GM21390 (cell line): Measurements from ENCODE around the gene HCK.
"Not testable (repeated sequence)": the region's sequence is repeated elsewhere in the genome, so short reads cannot be mapped to it uniquely, and the experiment has no call there.

ENCODE experiments used
- ATAC-seq: cut with Tn5 transposase; IDR thresholded peaks from one replicate; pipeline ENCODE4 v1.9.1; 2021; ENCODE audit not compliant: unreplicated experiment

The HCK gene

DNA sequence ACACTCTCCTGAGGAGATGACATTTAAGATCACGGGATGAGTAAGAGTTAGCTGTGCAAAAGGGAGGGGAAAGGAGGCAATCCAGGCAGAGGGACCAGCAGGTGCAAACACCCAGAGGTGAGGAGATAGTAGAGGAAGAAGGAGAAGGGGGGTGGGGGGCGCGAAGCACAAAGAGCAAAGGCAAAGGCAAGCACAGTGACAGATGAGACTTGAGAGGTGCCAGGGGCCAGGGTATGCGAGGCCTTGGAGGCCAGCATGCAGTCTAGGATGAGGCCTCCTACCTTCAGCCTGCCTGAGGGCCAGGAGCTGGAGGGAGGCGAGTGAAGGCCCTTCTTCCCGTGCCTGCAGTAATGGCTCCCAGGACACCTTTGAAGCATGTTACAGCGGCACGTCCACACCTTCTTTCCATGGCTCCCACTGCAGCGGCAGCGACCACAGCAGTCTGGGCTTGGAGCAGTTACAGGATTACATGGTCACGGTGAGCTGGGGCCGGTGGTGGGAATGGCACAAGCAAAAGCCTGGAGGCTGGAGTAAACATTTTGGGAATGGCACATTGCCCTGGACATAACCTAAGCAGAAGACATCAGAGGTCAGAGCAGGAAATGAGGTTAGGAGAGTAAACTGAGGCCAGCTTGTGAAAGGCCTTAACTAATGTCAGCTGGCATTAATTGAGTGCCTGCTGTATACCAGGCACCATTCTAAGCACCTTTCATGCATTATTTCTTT lies 23.2 kb upstream of the HCK start:
- no peak for ATAC-seq

DNA sequence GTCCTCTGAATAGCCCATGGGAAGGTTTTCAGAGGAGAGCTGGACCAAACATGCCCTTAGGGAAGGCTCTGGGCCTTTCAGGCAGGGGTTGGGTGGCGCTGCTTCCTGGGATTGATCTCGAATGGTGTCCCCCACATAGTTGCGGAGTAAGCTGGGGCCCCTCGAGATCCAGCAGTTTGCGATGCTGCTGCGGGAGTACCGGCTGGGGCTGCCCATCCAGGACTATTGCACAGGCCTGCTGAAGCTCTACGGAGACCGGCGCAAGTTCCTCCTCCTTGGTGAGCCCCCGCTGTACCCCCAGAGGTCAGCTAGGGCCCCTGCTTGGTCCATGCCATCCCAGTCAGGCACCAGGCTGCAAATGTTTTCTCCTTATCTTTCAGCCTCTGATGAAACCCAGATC lies 22.5 kb upstream of the HCK start:
- no peak for ATAC-seq

DNA sequence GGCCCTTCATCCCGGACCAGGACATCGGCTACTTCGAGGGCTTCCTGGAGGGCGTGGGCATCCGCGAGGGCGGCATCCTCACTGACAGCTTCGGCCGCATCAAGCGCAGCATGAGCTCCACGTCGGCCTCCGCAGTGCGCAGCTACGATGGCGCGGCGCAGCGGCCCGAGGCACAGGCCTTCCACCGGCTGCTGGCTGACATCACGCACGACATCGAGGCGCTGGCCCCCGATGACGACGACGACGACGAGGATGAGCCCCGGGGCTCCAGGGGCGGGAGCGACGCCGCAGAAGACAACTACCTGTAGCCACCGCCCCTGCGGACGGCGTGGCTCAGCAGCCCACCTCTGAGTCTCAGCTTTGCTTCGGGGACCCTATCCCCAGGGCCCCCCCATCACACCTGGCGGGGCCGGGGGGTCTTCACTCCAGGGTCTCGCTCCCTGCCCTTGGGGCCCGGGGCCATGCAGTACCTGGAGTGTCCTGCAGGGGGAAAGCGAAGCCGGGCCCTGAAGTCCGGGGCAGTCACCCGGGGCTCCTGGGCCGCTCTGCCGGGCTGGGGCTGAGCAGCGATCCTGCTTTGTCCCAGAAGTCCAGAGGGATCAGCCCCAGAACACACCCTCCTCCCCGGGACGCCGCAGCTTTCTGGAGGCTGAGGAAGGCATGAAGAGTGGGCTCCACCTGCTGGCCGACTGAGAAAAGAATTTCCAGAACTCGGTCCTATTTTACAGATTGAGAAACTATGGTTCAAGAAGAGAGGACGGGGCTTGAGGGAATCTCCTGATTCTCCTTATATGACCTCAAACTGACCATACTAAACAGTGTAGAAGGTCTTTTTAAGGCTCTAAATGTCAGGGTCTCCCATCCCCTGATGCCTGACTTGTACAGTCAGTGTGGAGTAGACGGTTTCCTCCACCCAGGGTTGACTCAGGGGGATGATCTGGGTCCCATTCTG lies 20.8 kb upstream of the HCK start:
- ATAC-seq: no peak

DNA sequence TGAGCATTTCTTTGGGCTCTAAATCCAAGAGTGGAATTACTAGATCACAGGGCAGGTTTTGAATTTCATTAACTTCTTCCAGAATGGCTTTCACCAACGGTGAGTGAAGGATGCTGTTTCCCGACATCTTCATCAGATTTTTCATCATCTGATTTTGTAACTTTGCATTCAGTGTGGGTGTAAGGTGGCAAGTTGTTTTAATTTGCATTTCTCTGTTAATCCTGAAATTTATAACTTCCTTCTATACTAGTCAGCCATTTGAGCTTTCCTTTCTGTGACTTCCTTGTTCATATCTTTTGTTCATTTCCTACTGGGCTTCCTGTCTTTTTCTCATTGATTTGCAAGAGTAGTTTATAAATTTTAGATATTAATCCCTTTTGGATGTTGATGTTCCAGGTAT lies 18.7 kb upstream of the HCK start:
- ATAC-seq: no peak

DNA sequence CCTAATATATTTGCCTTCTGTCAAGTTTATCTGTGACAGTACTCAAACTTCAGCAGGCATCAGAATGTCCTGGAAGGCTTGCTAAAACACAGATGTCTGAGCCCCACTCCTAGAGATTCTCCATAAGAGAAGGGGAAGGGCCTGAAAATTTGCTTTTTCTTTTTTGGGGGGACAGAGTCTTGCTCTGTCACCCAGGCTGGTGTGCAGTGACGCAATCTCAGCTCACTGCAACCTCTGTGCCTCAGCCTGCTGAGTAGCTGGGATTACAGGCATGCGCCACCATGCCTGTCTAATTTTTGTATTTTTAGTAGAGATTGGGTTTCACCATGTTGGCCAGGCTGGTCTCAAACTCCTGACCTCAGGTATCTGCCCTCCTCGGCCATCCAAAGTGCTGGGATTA lies 18.3 kb upstream of the HCK start:
- ATAC-seq: not testable (repeated sequence)

DNA sequence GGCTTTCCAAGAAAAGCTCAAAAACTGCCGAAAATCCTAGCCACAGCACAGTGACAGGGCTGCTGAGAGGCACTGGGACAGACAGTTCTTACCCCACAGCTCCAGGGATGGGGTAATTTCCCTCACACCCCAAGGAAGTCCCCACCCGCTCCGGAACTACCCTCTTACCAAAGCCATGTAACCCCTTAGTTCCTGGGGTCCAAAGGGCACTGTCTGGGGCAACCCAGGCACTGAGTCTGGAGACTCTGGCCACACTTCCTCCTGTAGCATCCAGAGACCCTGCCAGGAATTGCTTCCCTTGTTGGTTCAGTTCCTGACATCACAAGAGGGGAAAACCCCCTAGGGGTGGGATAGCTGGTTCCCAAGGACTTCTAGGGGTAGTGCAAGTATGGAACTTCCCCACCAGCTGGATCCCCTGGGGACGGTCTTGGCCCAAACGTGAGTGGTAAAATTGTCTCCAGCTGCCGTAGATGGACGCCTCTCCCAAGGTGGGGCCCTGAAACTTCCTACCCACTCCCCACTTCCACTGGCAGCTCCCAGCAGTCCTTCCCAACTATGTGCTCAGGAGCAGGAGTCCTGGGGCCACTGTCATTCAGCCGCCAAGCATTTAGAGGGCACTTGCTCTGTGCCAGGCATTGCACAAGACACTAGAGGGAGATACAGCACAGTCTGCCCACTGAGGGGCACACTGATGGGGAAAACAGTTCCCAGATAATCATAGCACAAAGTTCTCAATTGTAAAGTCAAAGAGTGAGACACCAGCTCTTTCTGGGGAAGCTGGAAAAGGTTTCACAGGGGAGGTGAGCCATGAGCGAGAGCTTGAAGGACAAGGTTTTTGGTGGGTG lies 17.2 kb upstream of the HCK start:
- ATAC-seq: no peak

DNA sequence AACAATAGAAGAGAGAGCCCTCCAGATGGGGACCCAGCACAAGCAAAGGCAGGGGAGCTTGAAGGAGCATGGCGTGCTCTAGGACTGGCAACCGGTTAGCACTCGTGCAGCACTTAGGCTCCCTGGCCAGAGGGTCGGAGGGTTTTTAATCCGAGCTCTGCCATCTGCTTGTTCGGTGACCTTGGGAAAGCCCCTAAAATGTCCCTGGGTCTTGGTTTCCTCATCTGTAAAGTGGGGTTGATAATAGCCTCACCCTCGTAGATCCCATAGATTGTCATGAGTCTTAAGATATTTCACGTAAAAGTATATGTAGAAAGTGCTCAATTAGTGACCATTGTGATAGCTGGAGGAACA lies 16.6 kb upstream of the HCK start:
- ATAC-seq: no peak

DNA sequence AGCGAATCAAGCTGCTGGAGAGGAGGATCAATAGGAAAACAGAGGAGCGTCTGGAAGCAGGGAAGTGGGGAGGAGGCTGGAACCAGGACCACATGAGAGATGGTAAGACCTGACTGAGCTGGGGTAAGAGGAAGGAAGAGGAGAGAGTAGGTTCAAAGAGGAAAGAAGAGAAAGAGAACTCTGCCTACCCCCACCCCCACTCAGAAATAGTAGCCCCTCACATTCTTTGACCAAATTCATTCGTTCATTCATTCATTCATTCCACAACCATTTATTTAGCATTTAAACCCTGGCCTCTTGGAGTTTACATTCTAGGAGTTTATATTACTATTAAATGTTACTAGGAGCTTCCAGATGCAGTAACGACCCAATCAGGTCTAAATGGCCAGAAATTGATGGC lies 15.8 kb upstream of the HCK start:
- no peak for ATAC-seq

DNA sequence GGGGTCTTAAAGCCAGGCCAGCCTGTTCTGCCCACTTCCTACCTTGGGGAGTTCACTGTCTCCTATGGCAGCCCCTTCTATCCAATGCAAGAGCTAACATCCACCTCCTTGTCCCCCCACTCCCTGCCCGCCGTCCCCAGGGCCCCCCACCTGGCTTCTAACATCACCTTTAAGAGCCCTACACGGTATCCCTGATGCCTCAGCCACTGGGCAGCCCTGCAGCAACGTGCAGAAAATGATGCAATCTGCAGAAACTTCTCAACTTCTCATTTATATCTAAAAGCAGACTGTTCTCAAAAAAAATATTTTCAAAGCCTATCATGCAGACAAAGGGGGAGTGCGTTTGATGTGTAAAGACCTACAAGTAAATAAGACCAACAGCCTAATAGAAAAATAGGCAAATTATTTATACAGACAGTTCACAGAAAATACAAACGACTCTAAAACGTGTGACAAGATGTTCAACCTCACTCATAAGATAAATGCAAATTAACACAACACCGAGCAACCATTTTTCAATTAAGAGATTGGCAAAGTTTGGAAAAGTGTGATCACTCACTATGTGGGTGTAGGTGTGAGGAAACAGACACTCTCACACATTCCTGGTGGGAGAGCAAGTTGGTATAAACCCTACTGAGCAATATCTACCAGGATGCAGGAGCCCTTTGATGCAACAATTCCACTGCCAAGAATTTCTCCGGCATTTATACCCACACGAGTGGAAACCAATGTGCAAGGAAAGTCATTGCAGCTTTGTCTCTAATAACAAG lies 15.1 kb upstream of the HCK start:
- no peak for ATAC-seq

DNA sequence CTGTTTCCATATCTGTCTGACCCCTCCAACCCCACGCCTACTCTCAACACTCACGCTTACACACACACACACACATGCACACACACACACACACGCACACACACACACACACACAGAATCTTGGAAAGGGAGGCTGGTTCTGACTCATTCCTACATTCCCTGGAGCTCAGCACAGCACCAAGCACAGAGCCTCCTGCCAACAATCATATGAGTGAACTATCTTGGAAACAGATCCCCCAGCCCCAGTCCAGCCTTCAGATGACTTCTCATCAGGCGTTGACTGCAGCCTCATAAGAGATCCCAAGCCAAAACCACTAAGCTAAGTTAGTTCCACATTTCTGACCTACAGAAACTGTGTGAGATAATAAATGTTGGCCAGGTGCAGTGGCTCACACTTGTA lies 14.1 kb upstream of the HCK start:
- no peak for ATAC-seq

DNA sequence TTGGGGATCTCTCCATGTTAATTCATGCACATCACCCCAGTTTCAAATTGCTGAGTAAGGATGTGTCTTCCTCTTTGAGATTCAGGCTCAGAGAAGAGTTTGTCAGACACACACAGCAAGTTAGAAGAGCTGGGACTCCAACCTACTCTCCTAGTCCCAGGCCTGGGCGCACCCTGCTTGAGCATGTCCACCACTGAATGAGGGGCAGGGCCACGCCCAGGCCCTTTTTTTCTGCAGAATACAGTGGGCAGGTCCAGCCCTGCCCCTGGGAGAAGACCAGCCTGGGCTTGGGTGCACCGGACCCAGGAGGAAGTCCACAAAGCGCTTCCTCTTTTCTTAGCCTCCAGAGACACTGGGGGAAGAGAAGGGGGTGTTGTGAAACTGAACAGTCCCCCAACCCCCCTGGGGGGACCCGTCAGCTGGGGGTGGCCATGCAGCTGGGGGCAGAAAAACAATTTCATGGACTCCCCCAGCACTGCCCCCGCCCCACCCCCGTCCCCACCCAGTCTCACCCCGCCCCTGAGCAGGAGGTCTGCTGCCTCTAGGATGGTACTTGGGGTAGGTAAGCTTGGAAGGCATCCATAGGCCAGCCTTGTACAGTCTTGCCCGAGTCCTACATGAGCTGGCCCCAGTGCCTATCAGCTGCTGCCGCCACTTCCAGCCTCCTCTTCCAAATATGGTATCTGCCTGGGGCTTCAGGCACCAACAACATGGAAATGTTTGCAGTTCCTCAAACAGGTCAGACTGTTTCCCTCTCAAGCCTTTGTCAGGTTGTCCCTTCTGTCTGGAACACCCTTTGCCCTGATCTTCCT lies 11.7 kb upstream of the HCK start:
- ATAC-seq: no peak

DNA sequence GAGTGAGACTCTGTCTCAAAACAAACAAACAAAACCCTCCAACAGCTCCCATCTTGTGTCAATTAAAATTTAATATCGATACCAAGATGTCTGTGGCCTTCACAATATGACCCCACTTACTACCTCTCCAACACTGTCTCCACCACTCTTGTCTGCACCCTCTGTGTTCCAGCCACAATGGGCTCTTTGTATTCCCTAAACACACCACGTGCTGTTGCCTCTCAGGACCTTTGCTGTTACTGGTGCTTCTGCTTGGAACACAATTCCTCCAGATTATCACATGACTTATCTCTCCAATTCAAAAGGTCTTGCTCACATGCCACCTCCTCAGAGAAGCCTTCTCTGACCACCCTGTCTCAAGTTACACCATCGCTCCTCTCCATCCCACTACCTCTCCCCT lies 6.0 kb upstream of the HCK start:
- ATAC-seq: no peak

DNA sequence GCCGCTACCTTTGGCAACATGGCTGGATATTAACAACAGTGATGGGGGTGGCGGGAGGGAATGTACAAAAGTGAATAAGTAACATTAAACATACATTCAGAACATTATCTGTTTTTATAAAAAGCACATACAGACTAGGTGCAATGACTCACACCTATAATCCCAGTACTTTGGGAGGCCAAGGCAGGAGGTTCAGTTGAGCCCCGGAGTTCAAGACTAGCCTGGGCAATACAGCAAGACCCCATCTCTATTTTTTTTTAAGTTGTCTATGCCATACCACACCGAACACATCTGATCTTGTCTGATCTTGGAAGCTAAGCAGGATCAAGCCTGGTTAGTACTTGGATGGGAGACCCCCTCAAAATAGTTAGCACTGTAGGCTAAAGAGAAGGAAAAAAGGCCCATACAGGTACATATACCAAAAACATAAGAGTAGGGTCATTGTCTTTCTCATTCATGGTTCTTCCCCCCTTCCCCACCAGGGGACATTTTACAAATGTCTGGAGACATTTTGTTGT lies 1.7 kb upstream of the HCK start:
- no peak for ATAC-seq

DNA sequence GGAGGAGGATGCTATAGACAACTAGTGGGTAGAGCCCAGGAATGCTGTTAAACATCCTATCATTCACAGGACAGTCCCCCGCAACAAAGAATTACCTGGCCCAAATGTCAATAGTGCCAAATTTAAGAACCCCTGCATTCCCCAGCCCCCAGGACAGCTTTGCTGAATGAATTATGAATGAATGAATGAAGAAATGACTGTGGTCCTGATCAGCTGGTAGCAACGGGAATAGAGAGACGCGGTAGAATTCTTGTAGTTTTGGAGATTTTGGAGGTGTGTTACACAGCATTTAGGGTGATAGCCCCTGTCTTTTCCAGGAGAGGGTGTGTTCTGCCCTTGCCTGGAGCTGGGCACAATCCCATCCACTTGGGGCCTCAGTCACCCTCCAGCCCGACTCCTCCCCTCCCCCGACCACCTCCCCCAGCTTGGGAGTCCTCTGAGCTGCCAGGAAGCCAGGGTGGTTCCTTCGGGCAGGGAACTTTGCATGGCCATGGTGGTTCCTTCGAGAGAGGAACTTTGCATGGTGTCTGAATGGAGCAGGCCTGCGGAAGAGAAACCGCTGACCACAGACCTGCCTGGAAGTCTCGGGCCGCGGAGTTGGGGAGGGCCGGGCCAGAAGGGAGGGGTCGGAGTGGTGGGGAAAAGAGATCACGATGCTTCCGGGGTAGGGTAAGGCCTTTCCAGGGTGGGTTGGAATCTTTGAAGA lies 1.0 kb upstream of the HCK start:
- no peak for ATAC-seq

DNA sequence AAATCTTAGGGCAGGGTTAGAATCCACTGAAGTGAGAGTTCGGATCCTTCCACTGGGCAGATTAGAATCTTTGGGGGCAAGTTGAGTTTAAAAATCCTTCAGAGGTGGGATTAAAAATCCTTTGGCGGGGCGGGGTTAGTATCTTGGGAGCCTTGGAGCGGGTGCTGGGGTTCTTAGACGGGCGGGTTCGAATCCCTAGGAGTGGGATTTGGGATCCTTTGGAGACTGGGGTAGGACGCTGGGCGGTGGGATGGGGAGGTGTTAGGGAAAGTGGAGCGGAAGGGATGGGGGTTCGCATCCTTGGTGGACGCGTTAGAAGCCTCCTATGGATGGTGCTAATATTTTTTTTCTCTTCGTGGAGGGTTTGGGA lies 337 bp upstream of the HCK start:
- no peak for ATAC-seq

DNA sequence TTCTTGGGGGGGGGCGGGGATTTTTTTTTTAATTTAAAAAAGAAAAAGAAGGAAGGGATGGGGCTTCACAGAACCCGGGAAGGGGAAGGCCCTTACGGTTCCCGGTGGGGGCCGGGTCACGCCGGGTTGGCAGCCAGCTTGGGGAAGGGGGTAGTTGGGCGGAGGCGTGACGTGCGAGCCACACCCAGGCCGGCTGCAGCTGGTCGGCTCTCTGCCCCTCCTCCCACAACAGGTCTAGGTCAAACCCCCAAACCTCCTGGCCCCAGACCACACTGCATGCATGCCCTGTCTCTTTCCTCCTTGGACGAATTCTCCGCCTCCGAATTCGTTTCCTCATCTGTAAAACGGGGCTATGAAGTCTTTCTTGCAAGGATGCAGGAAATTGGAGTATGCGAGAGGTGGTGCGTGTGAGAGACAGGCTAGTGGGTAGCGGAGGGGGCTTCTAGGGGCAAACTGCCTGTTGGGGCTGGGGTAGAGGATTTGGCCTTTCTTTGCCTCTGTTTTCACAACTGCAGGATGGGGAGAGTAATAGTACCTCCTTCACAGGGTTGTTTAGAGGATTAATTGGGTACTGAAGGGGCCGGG lies 828 bp downstream of the HCK start:
- no peak for ATAC-seq

DNA sequence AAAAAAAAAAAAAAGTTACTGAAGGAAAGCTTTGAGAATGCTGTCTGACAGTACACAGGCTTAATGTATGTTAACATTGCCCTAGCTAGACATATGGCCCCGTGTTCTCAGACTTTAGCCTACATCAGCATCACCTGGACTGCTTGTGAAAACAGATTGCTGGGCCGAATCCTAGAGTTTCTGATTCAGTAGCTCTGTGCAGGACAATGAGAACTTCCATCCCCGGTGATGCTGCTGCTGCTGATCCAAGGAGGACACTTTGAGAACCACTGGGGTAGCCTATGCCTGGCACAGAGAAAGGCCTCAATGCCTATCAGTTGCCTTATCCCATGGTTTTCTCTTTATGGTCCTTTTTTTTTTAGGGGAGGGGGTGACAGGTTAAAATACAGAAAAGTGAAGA lies 1.6 kb downstream of the HCK start:
- ATAC-seq: no peak

DNA sequence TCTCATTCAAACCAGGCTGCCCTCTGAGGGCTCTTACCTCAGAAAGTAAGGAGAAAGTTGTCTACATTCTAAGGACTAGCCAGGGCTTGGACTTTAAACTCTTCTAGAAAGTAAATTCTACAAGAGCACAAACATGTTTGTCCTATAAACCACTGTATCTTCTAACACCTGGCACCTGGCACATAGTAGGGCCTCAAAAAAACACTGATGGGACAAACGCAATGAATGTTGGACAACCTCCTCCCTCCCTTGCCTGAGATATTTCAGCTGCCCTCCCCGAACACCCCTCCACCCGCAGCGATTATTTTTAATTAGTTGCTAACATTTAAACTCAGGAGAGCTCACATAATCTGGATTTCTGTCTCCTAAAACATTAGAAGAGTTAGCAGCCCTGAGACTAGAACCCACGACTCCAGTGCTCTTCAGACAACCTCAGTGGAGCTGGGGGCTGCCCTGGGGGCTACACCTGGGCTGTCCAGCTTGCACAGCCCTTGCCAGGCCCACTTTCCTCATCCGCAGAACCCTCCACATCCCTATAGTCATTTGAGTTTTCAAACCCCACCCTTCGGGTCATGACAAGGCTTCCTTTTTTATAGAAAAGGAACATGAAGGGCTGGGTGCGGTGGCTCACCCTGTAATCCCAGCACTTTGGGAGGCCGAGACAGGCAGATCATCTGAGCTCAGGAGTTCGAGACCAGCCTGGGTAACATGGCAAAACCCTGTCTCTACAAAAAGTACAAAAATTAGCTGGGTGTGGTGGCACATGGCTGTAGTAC lies 4.9 kb downstream of the HCK start:
- ATAC-seq: no peak
